Transverse colon (tissue), 4 donors: ENCODE data around the gene PLXND1. TPM values are rescaled to one million over a fixed set of nuclear protein-coding genes. Genes with fewer than 3 reads are reported as not detected.

Experiments used
- DNase-seq: peaks from one replicate; pipeline ENCODE4 v3.0.0-alpha.2; 2019
- H3K27ac ChIP-seq, 4 donors: fragments of 200-600 bp; sonication (generic); 2 replicates each; pipeline ENCODE4 v1.5.1; 2016 to 2018; ENCODE audit warnings: inconsistent platforms in 4 of 4
- H3K27me3 ChIP-seq: fragments of 200-600 bp; sonication (generic); 2 replicates; pipeline ENCODE4 v1.5.1; 2017; ENCODE audit warnings: inconsistent platforms
- H3K36me3 ChIP-seq, 4 donors: fragments of 200-600 bp; sonication (generic); 2 replicates each; pipeline ENCODE4 v1.5.1; 2017 to 2019; ENCODE audit warnings: inconsistent platforms in 4 of 4
- H3K4me1 ChIP-seq, 4 donors: fragments of 200-600 bp; sonication (generic); 2 replicates each; pipeline ENCODE4 v1.5.1; 2017 to 2020; ENCODE audit warnings: inconsistent platforms in 4 of 4
- H3K4me3 ChIP-seq, 4 donors: fragments of 200-600 bp; sonication (generic); 1 replicate in 1 of 4; 2 replicates in 3 of 4; pipeline versions ENCODE4 v1.5.1 to v1.6.1; 2017 to 2019; ENCODE audit warnings: inconsistent platforms in 4 of 4
- H3K9me3 ChIP-seq, 2 donors: fragments of 200-600 bp; sonication (generic); 2 replicates each; pipeline ENCODE4 v1.5.1; 2017 to 2019; ENCODE audit warnings: inconsistent platforms in 2 of 2
- EP300 ChIP-seq: sonication (generic); formaldehyde crosslinking; IDR thresholded peaks from one replicate; pipeline ENCODE4 v1.6.1; 2017; ENCODE audit warnings: antibody characterized with exemption, low read depth
- POLR2A ChIP-seq: fragments of 450-650 bp; IDR thresholded peaks from one replicate; pipeline ENCODE4 v1.6.1; 2016; ENCODE audit warnings: antibody characterized with exemption, mild to moderate bottlenecking, moderate library complexity
- POLR2AphosphoS5 ChIP-seq, 3 donors: sonication (generic); formaldehyde crosslinking; IDR thresholded peaks; one replicate each; pipeline ENCODE4 v1.6.1; 2016; ENCODE audit warnings: antibody characterized with exemption in 3 of 3
- WGBS, 2 donors: methylation state at CpG; one replicate each; pipeline ENCODE4 v1.1.5; 2018; ENCODE audit warnings: low coverage in 1 of 2; 5-methylcytosine and 5-hydroxymethylcytosine counted together
- in situ Hi-C, 4 donors: fragments of 200-750 bp; cut with MboI; loops; one replicate each; pipeline versions ENCODE4 v1.15.0 to v1.15.1; 2017; ENCODE audit warnings: low sequenced_read_pairs in 3 of 4, low pct_ligation_motif_present in 1 of 4, low pct_unique_long_range_greater_than_20kb in 1 of 4
- intact Hi-C: fragments of 100-400 bp; cut with DNase I; formaldehyde crosslinking; loops from one replicate; pipeline ENCODE4 v1.15.1; 2023; ENCODE audit warnings: low total_unique reads
- small RNA-seq, 4 donors: library from RNA; depleted of rRNA; stranded (forward); fragments of <200 nt; gene quantifications; one replicate each; pipeline ENCODE3, GENCODE V24; 2016
- total RNA-seq, 4 donors: library from RNA; depleted of rRNA; stranded (reverse); fragments of >200 nt; gene quantifications; one replicate each; pipeline ENCODE4 v1.1.0, GENCODE V29; 2016
- TF ChIP-seq, protein P1 (sequence below), 5 experiments: fragments of 200-600 bp in 3 of 5; fragments of 450-650 bp in 2 of 5; sonication (generic) in 3 of 5; IDR thresholded peaks; 1 replicate in 2 of 5; 2 replicates in 3 of 5; pipeline ENCODE4 v1.5.1; 2016 to 2017; ENCODE audit warnings: antibody characterized with exemption in 5 of 5, inconsistent platforms in 3 of 5, mild to moderate bottlenecking in 2 of 5, moderate library complexity in 1 of 5

The PLXND1 gene
- total RNA-seq, 4 donors from 2014 or later, result 26.4 to 71.8 (median 35.8) TPM

- no peak overlapping the region for H3K4me3 ChIP-seq
- DNase-seq, result no peak
- WGBS, 2 donors, result 40 to 84% methylated on average over 2 to 9 of the region's 9 CpGs
- H3K27me3 ChIP-seq, result no peaks in the 10 kb centered on the region
- H3K4me1 ChIP-seq, result no peaks in the 10 kb centered on the region
- no peak overlapping the region for H3K27ac ChIP-seq
- TF ChIP-seq, protein P1, sequence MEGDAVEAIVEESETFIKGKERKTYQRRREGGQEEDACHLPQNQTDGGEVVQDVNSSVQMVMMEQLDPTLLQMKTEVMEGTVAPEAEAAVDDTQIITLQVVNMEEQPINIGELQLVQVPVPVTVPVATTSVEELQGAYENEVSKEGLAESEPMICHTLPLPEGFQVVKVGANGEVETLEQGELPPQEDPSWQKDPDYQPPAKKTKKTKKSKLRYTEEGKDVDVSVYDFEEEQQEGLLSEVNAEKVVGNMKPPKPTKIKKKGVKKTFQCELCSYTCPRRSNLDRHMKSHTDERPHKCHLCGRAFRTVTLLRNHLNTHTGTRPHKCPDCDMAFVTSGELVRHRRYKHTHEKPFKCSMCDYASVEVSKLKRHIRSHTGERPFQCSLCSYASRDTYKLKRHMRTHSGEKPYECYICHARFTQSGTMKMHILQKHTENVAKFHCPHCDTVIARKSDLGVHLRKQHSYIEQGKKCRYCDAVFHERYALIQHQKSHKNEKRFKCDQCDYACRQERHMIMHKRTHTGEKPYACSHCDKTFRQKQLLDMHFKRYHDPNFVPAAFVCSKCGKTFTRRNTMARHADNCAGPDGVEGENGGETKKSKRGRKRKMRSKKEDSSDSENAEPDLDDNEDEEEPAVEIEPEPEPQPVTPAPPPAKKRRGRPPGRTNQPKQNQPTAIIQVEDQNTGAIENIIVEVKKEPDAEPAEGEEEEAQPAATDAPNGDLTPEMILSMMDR (IDR thresholded peaks at IDR 0.05), result no peak
- no peak for TF ChIP-seq EP300
- TF ChIP-seq POLR2A, result no peak
- TF ChIP-seq POLR2AphosphoS5 (IDR thresholded peaks at IDR 0.05), result no peak
- intact Hi-C loops, result no loop called here
- H3K9me3 ChIP-seq, result no peaks in the 10 kb centered on the region
- H3K36me3 ChIP-seq, result no peaks in the 10 kb centered on the region
- in situ Hi-C loops, result no loop called here
Observed at GRCh38 chr3:129507181-129507831, 99.2 kb downstream of the PLXND1 start.

DNA sequence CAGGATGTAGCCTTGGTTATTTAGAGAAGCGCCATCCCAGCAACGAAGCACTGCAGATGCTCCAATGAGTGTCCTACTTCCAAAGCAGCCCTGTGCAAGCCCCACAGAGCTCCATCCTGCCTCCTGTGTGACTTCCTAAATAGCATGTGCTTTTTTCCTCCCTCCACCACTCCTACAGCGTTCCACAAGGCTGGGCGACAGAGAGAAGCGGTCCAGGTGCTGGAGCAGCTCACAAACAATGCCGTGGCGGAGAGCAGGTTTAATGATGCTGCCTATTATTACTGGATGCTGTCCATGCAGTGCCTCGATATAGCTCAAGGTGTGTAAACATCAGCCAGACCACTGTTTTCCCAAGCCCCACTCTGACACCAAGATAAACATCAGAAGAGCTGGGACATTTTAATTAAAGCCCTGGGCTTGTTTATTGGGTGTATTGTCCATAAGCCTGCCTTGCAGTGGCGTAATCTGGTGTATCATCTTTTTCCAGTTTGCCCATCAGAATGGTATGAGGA lies 100.2 kb downstream of the PLXND1 start:
- no peaks in the 10 kb centered on the region for H3K36me3 ChIP-seq
- H3K4me1 ChIP-seq, result no peaks in the 10 kb centered on the region
- TF ChIP-seq, protein P1 (IDR thresholded peaks at IDR 0.05), result no peak
- TF ChIP-seq POLR2AphosphoS5 (IDR thresholded peaks at IDR 0.05) (no peak), EP300 (no peak), POLR2A (no peak)
- no peak overlapping the region for H3K4me3 ChIP-seq
- no peaks in the 10 kb centered on the region for H3K27me3 ChIP-seq
- WGBS, 2 donors, result 92 to 100% methylated on average over 2 to 9 of the region's 9 CpGs
- no peak for DNase-seq
- in situ Hi-C loops (no loop called here), intact Hi-C loops (no loop called here)
- no peak overlapping the region for H3K27ac ChIP-seq
- no peaks in the 10 kb centered on the region for H3K9me3 ChIP-seq

DNA sequence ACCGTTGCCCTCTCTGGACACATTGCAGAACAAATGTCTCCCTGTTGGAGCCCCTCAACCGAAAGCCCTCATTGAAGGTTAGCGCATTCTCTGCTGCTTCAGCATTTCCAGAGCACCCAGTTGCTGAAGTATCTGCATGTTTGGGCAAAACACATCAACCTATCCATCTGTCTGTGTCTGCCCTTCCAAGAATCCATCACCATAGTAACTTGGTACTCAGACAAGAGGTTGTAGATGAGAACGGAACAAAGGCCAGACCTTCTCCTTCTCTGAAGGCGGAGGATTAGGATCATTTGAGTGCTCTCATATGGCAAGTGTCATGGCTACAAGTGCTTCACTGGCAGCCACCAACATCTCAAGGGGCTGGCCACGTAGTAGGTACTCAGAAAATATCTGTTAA lies 101.1 kb downstream of the PLXND1 start:
- Histone ChIP-seq H3K27ac (no peak overlapping the region), H3K4me3 (no peak overlapping the region), H3K27me3 (no peaks in the 10 kb centered on the region), H3K9me3 (no peaks in the 10 kb centered on the region), H3K36me3 (no peaks in the 10 kb centered on the region), H3K4me1 (no peaks in the 10 kb centered on the region)
- in situ Hi-C loops (no loop called here), intact Hi-C loops (no loop called here)
- TF ChIP-seq, protein P1 (IDR thresholded peaks at IDR 0.05), result no peak
- TF ChIP-seq POLR2A (no peak), EP300 (no peak), POLR2AphosphoS5 (IDR thresholded peaks at IDR 0.05) (no peak)
- DNase-seq, result no peak
- 91 to 100% methylated on average over 2 to 6 of the region's 6 CpGs for WGBS, 2 donors

Small RNA genes lying within 50 kb of the gene (small RNA-seq; reads per million reads assigned to genes)
- 0 reads per million in 4 donors for gene RN7SL752P

Other genes starting within 250 kb of the PLXND1 start
- under 1 TPM in 2 of 4 donors, not detected in 2; 0.14 to 0.32 TPM for gene EFCAB12, start 178.0 kb downstream of the PLXND1 start, total RNA-seq
- 10 to 100 TPM; 15.0 to 34.4 (median 30.4) TPM for gene MBD4, start 166.7 kb downstream of the PLXND1 start, total RNA-seq
- 10 to 100 TPM; 15.0 to 77.6 (median 16.7) TPM for gene IFT122, start 166.5 kb downstream of the PLXND1 start, total RNA-seq
- gene RHO, start 78.0 kb downstream of the PLXND1 start, total RNA-seq, result not detected
- gene H1-8, start 63.5 kb downstream of the PLXND1 start, total RNA-seq, result not detected